Measurements from ENCODE around the gene TMEM150C. TPM values are rescaled to one million over a fixed set of nuclear protein-coding genes. Genes with fewer than 3 reads are reported as not detected.

TMEM150C gene
- total and polyA plus RNA-seq, 2 of the 8 experiments (the other 6 are each of a cell fraction or from before 2014, with no cell fraction given), result 1.5 to 1.7 TPM

GRCh38 chr4:82577451-82577850, 15.7 kb upstream of the TMEM150C start:
- no peaks in the 10 kb centered on the region for H3K9me3 ChIP-seq (ENCODE audit: insufficient read depth in 2 of 2, low read depth in 1 of 2, low read length in 1 of 2)
- H2BK5ac ChIP-seq (ENCODE audit: low read depth, low read length), result no peak overlapping the region
- H3K4ac ChIP-seq (replicated peaks; ENCODE audit: insufficient read length, low read depth, low read length), result no peak overlapping the region
- H3K14ac ChIP-seq (ENCODE audit: insufficient read length), result no peak overlapping the region
- H2BK12ac ChIP-seq (ENCODE audit: low read depth, low read length), result no peak overlapping the region
- H4K8ac ChIP-seq (ENCODE audit: extremely low read depth, insufficient read depth, low read length), result no peak overlapping the region
- H4K20me1 ChIP-seq (replicated peaks in 1 of 2; ENCODE audit: control insufficient read depth in 1 of 2, insufficient read depth in 2 of 2, low read length in 2 of 2), result no peaks in the 10 kb centered on the region
- H3K79me2 ChIP-seq (ENCODE audit: control insufficient read depth in 1 of 2, insufficient read depth in 2 of 2, low read length in 2 of 2), result no peaks in the 10 kb centered on the region
- H3K27ac ChIP-seq (ENCODE audit: low read depth, low read length), result no peak overlapping the region
- no peak overlapping the region for H3K23ac ChIP-seq (ENCODE audit: insufficient read length)
- no peak overlapping the region for H3K9ac ChIP-seq (replicated peaks in 1 of 4; ENCODE audit: extremely low read depth in 1 of 4, low read depth in 3 of 4, low read length in 3 of 4)
- H2BK20ac ChIP-seq (ENCODE audit: low read length), result no peak overlapping the region
- FAIRE-seq (peak; percentile 52), DNase-seq (ENCODE audit: low read depth in 1 of 2, low spot score in 2 of 2) (no peak)
- H2BK120ac ChIP-seq (replicated peaks; ENCODE audit: low read depth, low read length), result no peak overlapping the region
- H3K4me3 ChIP-seq (ENCODE audit: extremely low read depth in 1 of 4, insufficient read depth in 2 of 4, low read depth in 3 of 4, low read length in 4 of 4), result no peak overlapping the region
- H3K27me3 ChIP-seq (replicated peaks in 1 of 4; ENCODE audit: control insufficient read depth in 3 of 4, extremely low read depth in 1 of 4, insufficient read depth in 3 of 4, low read length in 3 of 4), result no peaks in the 10 kb centered on the region
- no peak overlapping the region for H3K56ac ChIP-seq (replicated peaks; ENCODE audit: insufficient read length, low read depth, low read length)
- no peak for TF ChIP-seq POLR2A (IDR thresholded peaks at IDR 0.05; ENCODE audit: control extremely low read depth in 1 of 2, low read depth in 2 of 2, low read length in 2 of 2)
- no peak for TF ChIP-seq FOSL1 (IDR thresholded peaks at IDR 0.05; ENCODE audit: insufficient read depth, low read depth, low read length)
- TF ChIP-seq SAP30 (IDR thresholded peaks at IDR 0.05; ENCODE audit: insufficient read depth, insufficient replicate concordance, low read length), result no peak
- TF ChIP-seq MAX (IDR thresholded peaks at IDR 0.05), result no peak
- no peak for TF ChIP-seq NRF1 (IDR thresholded peaks at IDR 0.05; ENCODE audit: low read depth, low read length)
- no peak for TF ChIP-seq RXRA (IDR thresholded peaks at IDR 0.05; ENCODE audit: insufficient read depth, low read depth, low read length)
- TF ChIP-seq RNF2 (IDR thresholded peaks at IDR 0.05; ENCODE audit: borderline replicate concordance, low read depth, low read length, missing control alignments, poor library complexity, severe bottlenecking), result no peak
- TF ChIP-seq EZH2 (IDR thresholded peaks at IDR 0.05; ENCODE audit: low read depth, low read length, severe bottlenecking), result no peak
- no peak for TF ChIP-seq USF2 (IDR thresholded peaks at IDR 0.05; ENCODE audit: low read length)
- TF ChIP-seq JUN (IDR thresholded peaks at IDR 0.05; ENCODE audit: low read depth, low read length), result no peak
- TF ChIP-seq ASH2L (IDR thresholded peaks at IDR 0.05; ENCODE audit: low read length), result no peak
- TF ChIP-seq BACH1 (IDR thresholded peaks at IDR 0.05; ENCODE audit: low read length), result no peak
- no peaks in the 10 kb centered on the region for H3K4me1 ChIP-seq (replicated peaks in 1 of 4; ENCODE audit: control insufficient read depth in 3 of 4, insufficient read depth in 4 of 4, low read length in 3 of 4)
- H2BK15ac ChIP-seq (ENCODE audit: low read length), result no peak overlapping the region
- no peak overlapping the region for H3K4me2 ChIP-seq (ENCODE audit: insufficient read depth in 1 of 2, low read depth in 2 of 2, low read length in 2 of 2)
- no peak overlapping the region for H2AFZ ChIP-seq (ENCODE audit: low read length)
- H3K79me1 ChIP-seq (ENCODE audit: low read depth, low read length), result no peaks in the 10 kb centered on the region
- H3K36me3 ChIP-seq (ENCODE audit: control insufficient read depth in 2 of 4, insufficient read depth in 4 of 4, low read length in 3 of 4), result no peaks in the 10 kb centered on the region
- H4K91ac ChIP-seq (replicated peaks; ENCODE audit: insufficient read length, low read length), result no peak overlapping the region
- H3K18ac ChIP-seq (ENCODE audit: extremely low read depth, low read length), result no peak overlapping the region
- no peak overlapping the region for H2AK5ac ChIP-seq (ENCODE audit: low read depth, low read length)
- ChIA-PET CTCF (ENCODE audit: partially characterized antibody) (interaction anchor here (1.1 to 2.2 kb wide), 4 partner anchors 14 to 162 kb away, joined by 3 to 17 read pairs (median 4); no protein-coding TSS in a partner anchor), POLR2A (ENCODE audit: partially characterized antibody) (no interaction called here)
- H4K5ac ChIP-seq (ENCODE audit: insufficient read length, low read depth, low read length), result no peak overlapping the region
- 87% methylated on average over 1 of the region's 1 CpG; no CpG with 5 or more reads in 1 of the 2 experiments for WGBS, 2 experiments (ENCODE audit: extremely low coverage in 1 of 2, insufficient coverage in 1 of 2, insufficient read length in 1 of 2, insufficient replicate concordance in 2 of 2, low coverage in 1 of 2, low lambda C conversion rate in 2 of 2, missing lambda C conversion rate in 1 of 2)
- no peaks in the 10 kb centered on the region for H3K23me2 ChIP-seq (ENCODE audit: low read depth, low read length)

All from H1 (cell line).